Peyer's patch (tissue), 4 donors: ENCODE data around the gene C1orf35. TPM values are rescaled to one million over a fixed set of nuclear protein-coding genes. Genes with fewer than 3 reads are reported as not detected.
A peak's percentile ranks its signal among the peaks of the same experiment; 100 is the strongest.

Experiments used
- DNase-seq, 3 donors: peaks; one replicate each; pipeline ENCODE4 v3.0.0-alpha.2; 2017 to 2019
- H3K27ac ChIP-seq, 4 donors: fragments of 200-600 bp; sonication (generic); one replicate each; pipeline ENCODE4 v1.5.1; 2016 to 2019
- H3K27me3 ChIP-seq, 2 donors: fragments of 200-600 bp; sonication (generic); one replicate each; pipeline ENCODE4 v1.5.1; 2019
- H3K36me3 ChIP-seq, 3 donors: fragments of 200-600 bp; sonication (generic); one replicate each; pipeline ENCODE4 v1.5.1; 2016 to 2019
- H3K4me1 ChIP-seq, 4 donors: fragments of 200-600 bp; sonication (generic); one replicate each; pipeline ENCODE4 v1.5.1; 2016 to 2019
- H3K4me3 ChIP-seq, 4 donors: fragments of 200-600 bp; sonication (generic); 1 replicate in 3 of 4; 2 replicates in 1 of 4; pipeline ENCODE4 v1.5.1; 2016 to 2019; ENCODE audit warnings: mild to moderate bottlenecking in 1 of 4
- H3K9me3 ChIP-seq, 4 donors: fragments of 200-600 bp; sonication (generic); one replicate each; pipeline ENCODE4 v1.5.1; 2016 to 2019; ENCODE audit warnings: mild to moderate bottlenecking in 1 of 4
- POLR2A ChIP-seq, 2 donors: fragments of 450-650 bp; IDR thresholded peaks; one replicate each; pipeline ENCODE4 v1.5.1; 2017; ENCODE audit warnings: antibody characterized with exemption in 2 of 2, mild to moderate bottlenecking in 2 of 2, moderate library complexity in 2 of 2
- total RNA-seq, 4 donors: library from RNA; depleted of rRNA; stranded (reverse); fragments of >200 nt; gene quantifications; one replicate each; pipeline ENCODE4 v1.1.0, GENCODE V29; 2016
- TF ChIP-seq, protein P1 (sequence below), 6 experiments: fragments of 450-650 bp in 4 of 6; fragments of 200-600 bp in 2 of 6; sonication (generic) in 1 of 6; IDR thresholded peaks; one replicate each; pipeline ENCODE4 v1.5.1; 2017 to 2019; ENCODE audit warnings: antibody characterized with exemption in 6 of 6, mild to moderate bottlenecking in 3 of 6, moderate library complexity in 1 of 6

Gene C1orf35
- total RNA-seq, 4 donors from 2014 or later = 6.0 to 19.8 (median 16.2) TPM

DNA sequence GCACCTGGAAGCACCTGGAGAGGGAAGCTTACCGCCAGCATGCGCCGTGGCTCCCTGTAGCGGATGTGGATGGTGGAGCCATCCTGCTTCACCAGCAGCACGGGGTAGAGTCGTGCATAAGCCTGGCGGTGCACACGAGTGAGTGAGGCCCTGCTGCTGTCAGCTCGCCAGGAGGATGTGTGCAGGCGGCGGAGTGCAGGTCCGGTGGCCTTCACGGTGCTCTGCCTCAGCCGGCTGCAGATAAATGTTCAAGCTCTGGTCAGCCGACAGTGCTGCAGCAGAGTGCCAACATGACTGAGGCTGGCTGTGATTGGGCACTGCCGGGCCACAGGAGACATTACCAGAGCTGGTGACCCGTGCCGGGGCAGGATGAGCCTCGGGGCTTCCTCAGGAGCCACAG lies 4.5 kb upstream of the C1orf35 start:
- DNase-seq = peak in 1 of 3 donors; percentile 11
- TF ChIP-seq, protein P1, sequence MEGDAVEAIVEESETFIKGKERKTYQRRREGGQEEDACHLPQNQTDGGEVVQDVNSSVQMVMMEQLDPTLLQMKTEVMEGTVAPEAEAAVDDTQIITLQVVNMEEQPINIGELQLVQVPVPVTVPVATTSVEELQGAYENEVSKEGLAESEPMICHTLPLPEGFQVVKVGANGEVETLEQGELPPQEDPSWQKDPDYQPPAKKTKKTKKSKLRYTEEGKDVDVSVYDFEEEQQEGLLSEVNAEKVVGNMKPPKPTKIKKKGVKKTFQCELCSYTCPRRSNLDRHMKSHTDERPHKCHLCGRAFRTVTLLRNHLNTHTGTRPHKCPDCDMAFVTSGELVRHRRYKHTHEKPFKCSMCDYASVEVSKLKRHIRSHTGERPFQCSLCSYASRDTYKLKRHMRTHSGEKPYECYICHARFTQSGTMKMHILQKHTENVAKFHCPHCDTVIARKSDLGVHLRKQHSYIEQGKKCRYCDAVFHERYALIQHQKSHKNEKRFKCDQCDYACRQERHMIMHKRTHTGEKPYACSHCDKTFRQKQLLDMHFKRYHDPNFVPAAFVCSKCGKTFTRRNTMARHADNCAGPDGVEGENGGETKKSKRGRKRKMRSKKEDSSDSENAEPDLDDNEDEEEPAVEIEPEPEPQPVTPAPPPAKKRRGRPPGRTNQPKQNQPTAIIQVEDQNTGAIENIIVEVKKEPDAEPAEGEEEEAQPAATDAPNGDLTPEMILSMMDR (IDR thresholded peaks at IDR 0.05) = no peak
- no peak for TF ChIP-seq POLR2A (IDR thresholded peaks at IDR 0.05)
- Histone ChIP-seq H3K27me3 (no peaks in the 10 kb centered on the region), H3K27ac (peak overlapping the region in 1 of 4 donors; percentile 92), H3K4me3 (no peak overlapping the region), H3K36me3 (peaks cover 0 to 22% (median 0%) of the 10 kb centered on the region in 3 donors), H3K4me1 (peaks cover 0 to 33% (median 13%) of the 10 kb centered on the region in 4 donors), H3K9me3 (no peaks in the 10 kb centered on the region)

DNA sequence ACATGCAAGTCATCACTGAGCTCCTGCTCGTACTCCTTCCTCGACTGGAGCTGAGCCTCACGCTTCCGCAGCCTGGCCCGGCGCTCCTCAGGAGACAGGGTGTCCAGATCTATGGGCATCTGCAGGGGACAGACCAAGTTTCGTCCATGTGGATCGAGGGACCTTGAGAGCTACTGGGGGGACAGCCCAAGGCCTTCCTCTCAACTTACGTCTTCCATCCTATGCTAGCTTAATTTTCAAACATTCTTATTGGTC lies 3.6 kb upstream of the C1orf35 start:
- no peak for DNase-seq
- no peaks in the 10 kb centered on the region for H3K27me3 ChIP-seq
- H3K4me3 ChIP-seq = no peak overlapping the region
- peaks cover 0 to 22% (median 0%) of the 10 kb centered on the region in 3 donors for H3K36me3 ChIP-seq
- TF ChIP-seq POLR2A (IDR thresholded peaks at IDR 0.05) = no peak
- TF ChIP-seq, protein P1 (IDR thresholded peaks at IDR 0.05) = no peak
- no peaks in the 10 kb centered on the region for H3K9me3 ChIP-seq
- H3K4me1 ChIP-seq = peaks cover under 1 to 38% (median 19%) of the 10 kb centered on the region in 4 donors
- no peak overlapping the region for H3K27ac ChIP-seq

DNA sequence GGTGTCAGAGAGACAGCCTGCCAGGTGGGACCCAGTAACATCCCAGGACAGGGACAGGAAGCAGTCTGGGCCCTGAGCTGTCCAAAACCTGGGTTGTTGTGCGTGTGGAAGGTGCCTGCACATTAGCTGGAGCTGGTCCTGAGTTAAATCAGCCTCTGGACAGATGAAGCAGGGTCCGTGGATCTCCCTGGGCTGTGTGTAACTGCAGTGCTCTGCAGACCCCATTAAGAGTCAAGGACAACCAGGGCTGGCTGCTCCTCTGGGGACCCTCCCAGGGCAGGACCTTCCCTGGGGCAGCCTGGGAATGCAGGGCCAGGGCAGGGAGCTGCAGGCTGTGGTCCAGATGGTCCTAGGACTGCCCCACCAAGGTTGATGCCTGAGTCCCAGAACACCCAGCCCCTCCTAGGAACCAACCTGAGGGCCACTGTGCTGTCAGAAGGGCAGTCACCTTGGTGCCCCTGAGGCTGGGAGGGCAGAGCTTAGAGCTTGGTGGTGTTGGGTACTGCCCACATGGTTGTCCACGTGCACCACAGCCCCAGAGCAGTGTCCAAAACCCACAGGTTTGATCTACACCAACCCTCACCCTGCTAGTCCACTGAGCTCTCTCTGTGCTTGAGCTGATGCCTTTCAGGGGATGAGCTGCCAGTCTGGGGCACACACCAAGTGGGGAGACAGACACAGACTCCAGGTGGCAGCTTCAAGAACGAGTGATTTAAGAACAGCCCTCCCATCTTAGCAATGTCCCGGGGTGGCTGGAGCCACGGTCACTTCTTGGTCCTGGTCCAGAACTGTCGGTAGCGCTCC lies 3.1 kb upstream of the C1orf35 start:
- Histone ChIP-seq H3K4me3 (no peak overlapping the region), H3K9me3 (no peaks in the 10 kb centered on the region), H3K27ac (no peak overlapping the region), H3K4me1 (peaks cover 4 to 43% (median 19%) of the 10 kb centered on the region in 4 donors), H3K27me3 (no peaks in the 10 kb centered on the region), H3K36me3 (peaks cover 0 to 22% (median 0%) of the 10 kb centered on the region in 3 donors)
- TF ChIP-seq, protein P1 (IDR thresholded peaks at IDR 0.05) = no peak
- TF ChIP-seq POLR2A (IDR thresholded peaks at IDR 0.05) = no peak
- no peak for DNase-seq

DNA sequence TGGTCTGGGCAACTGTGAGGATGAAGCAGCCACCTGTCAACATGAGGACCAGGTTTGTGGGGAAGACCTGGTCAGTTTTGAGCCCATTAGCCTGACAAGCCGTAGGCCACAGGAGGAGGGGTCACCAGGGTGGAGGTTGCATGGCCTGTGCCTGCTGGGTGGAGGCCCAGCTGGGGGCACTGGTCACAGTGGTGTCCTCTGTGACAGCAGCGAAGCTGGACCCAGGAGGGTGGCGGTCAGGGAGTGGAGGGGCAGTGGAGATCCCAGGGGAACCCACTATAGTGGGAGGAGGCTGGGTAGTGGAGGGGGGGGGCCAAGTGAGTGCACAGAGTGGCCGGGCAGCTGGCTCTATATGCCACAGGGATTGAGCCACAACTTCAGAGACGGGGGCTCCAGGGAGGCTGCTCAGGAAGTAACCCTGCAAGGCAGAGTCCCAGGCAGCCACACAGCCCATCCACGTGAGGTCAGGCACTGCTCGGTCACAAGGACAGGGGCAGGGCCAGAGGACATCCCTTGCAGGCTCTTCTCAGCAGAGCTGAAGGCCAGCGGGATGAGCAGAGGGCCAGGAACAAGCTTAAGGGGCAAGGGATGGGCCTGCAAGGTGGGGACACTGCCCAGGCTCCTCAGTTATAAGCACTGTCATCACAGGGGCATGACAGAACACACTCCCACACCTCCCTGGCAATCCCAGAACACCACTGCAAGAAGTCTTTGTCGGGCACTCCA lies 2.3 kb upstream of the C1orf35 start:
- peaks cover 4 to 43% (median 19%) of the 10 kb centered on the region in 4 donors for H3K4me1 ChIP-seq
- DNase-seq = no peak
- H3K9me3 ChIP-seq = no peaks in the 10 kb centered on the region
- H3K36me3 ChIP-seq = peaks cover 0 to 28% (median 0%) of the 10 kb centered on the region in 3 donors
- no peaks in the 10 kb centered on the region for H3K27me3 ChIP-seq
- TF ChIP-seq, protein P1 (IDR thresholded peaks at IDR 0.05) = no peak
- no peak for TF ChIP-seq POLR2A (IDR thresholded peaks at IDR 0.05)
- no peak overlapping the region for H3K4me3 ChIP-seq
- no peak overlapping the region for H3K27ac ChIP-seq

DNA sequence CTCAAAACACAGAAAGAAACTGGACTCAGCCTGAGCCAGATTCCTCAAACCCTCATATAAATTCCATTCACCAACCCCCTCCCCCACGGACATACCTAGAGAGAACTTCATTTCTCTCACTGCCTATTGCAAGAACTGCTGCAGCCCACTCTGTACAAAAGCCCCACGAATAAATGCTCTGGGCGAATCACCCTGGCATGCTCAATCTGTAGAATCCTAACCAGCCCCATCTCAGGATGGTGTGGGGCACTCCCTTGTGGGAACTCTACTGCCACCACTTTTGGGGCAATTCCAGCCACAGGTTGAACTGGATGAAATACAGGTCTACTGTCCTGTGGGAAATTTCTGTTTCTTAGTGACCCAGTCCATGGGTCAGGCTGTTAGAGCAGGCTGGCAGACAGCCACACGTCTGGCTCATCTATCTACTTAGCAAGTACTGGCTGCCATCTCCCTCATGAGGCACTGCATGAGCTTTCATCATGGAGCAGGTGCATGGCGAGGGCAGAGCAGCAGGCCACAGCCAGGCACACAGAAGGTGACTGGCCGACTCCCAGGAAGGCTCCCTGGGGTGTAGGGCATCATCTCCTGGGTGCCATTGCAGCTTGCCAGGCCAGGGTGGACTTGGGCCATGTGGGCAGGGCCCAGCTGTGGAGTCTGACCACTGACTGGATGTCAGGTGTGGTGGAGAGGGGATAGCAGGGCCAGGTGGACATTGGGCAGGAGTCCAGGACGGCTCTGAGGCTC lies 1.6 kb upstream of the C1orf35 start:
- DNase-seq = no peak
- H3K27ac ChIP-seq = no peak overlapping the region
- TF ChIP-seq, protein P1 (IDR thresholded peaks at IDR 0.05) = no peak
- TF ChIP-seq POLR2A (IDR thresholded peaks at IDR 0.05) = no peak
- no peaks in the 10 kb centered on the region for H3K27me3 ChIP-seq
- no peak overlapping the region for H3K4me3 ChIP-seq
- H3K4me1 ChIP-seq = peaks cover 4 to 36% (median 17%) of the 10 kb centered on the region in 4 donors
- H3K9me3 ChIP-seq = no peaks in the 10 kb centered on the region
- H3K36me3 ChIP-seq = peaks cover 0 to 34% (median 0%) of the 10 kb centered on the region in 3 donors
